ENCODE data around the gene CNN1. TPM values are rescaled to one million over a fixed set of nuclear protein-coding genes. Genes with fewer than 3 reads are reported as not detected.
"Not testable (repeated sequence)": the region's sequence is repeated elsewhere in the genome, so short reads cannot be mapped to it uniquely, and the experiment has no call there.

CNN1 gene
- total RNA-seq, 1 experiment from 2014 or later: not detected

DNA sequence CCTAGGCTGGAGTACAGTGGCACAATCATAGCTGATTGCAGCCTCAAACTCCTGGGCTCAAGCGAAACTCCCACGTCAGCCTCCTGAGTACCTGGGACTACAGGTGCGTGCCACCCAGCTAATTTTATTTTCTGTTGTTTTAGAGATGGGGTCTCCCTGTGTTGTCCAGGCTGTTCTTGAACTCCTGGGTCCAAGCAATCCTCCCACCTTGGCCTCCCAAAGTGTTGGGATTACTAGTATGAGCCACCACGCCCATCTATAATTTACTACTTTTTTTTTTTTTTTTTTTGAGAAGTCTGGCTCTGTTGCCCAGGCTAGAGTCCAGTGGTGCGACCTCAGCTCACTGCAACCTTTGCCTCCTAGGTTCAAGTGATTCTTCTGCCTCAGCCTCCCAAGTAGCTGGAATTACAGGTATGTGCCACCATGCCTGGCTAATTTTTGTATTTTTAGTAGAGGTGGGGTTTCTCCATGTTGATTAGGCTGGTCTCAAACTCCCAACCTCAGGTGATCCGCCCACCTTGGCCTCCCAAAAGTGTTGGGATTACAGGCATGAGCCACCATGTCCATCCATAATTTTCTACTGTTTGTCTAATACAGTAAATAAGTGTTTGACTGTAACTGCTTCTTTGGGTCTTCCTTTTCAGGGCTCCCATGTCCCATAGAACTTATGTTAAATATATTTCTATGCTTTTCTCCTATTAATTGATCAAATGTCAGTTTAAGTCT, 25.6 kb downstream of the CNN1 start:
- peaks cover 21% of the 10 kb centered on the region for H3K79me2 ChIP-seq (ENCODE audit: low read length)
- H3K9me3 ChIP-seq (ENCODE audit: low read length); H3K4me3 ChIP-seq (ENCODE audit: low read length); H3K36me3 ChIP-seq (ENCODE audit: insufficient read depth, low read length); H3K27me3 ChIP-seq (ENCODE audit: low read length); H3K9me2 ChIP-seq (replicated peaks; ENCODE audit: insufficient read depth, low read length); H4K20me1 ChIP-seq (ENCODE audit: insufficient read depth, low read depth, low read length); DNase-seq; H3K4me2 ChIP-seq (ENCODE audit: low read depth, low read length, poor library complexity, severe bottlenecking); H3K9ac ChIP-seq (ENCODE audit: low read length); H2AFZ ChIP-seq (ENCODE audit: low read length): not testable (repeated sequence)
- peaks cover 29% of the 10 kb centered on the region for H3K4me1 ChIP-seq (ENCODE audit: low read length)
- peak overlapping the region; percentile 47 for H3K27ac ChIP-seq (ENCODE audit: low read length)

DNA sequence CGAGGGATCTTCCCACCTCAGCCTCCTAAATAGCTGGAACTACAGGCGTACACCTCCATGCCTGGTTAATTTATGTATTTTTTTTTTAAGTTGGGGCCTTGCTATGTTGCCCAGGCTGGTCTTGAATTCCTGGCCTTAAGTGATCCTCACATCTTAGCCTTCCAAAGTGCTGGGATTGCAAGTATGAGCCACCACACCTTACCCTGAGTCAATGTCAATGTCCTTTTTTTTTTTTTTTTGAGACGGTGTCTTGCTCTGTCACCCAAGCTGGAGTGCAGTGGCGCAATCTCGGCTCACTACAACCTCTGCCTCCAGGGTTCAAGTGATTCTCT, 27.0 kb downstream of the CNN1 start:
- H3K9me2 ChIP-seq (replicated peaks; ENCODE audit: insufficient read depth, low read length); H3K9me3 ChIP-seq (ENCODE audit: low read length); H3K36me3 ChIP-seq (ENCODE audit: insufficient read depth, low read length); H3K4me3 ChIP-seq (ENCODE audit: low read length); H3K79me2 ChIP-seq (ENCODE audit: low read length); H2AFZ ChIP-seq (ENCODE audit: low read length); DNase-seq; H3K4me2 ChIP-seq (ENCODE audit: low read depth, low read length, poor library complexity, severe bottlenecking); H4K20me1 ChIP-seq (ENCODE audit: insufficient read depth, low read depth, low read length); H3K27ac ChIP-seq (ENCODE audit: low read length); H3K27me3 ChIP-seq (ENCODE audit: low read length); H3K9ac ChIP-seq (ENCODE audit: low read length): not testable (repeated sequence)
- peaks cover 23% of the 10 kb centered on the region for H3K4me1 ChIP-seq (ENCODE audit: low read length)

DNA sequence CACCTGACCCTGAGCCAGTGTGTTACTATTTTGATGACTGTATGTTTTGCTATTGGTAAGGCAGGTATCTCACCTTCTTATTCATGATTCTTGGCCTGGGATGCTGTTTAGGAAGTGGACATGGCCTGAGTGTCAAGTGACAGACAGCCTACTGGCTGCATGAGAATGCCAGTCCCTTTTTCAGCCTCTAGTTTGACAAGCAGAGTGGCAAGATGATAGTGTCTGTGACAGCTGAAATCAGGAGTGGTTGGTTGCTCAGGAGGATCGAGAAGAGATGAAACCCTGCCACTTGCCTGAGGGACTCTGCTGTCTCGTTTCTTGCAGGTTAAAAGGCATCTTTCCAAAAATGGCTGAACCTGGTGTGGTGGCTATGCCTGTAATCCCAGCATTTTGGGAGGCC, 27.5 kb downstream of the CNN1 start:
- no peak for DNase-seq
- Histone ChIP-seq H3K4me3 (ENCODE audit: low read length) (no peak overlapping the region), H3K9me3 (ENCODE audit: low read length) (no peaks in the 10 kb centered on the region), H4K20me1 (ENCODE audit: insufficient read depth, low read depth, low read length) (no peaks in the 10 kb centered on the region), H3K9ac (ENCODE audit: low read length) (no peak overlapping the region), H3K9me2 (replicated peaks; ENCODE audit: insufficient read depth, low read length) (no peaks in the 10 kb centered on the region), H3K4me2 (ENCODE audit: low read depth, low read length, poor library complexity, severe bottlenecking) (no peak overlapping the region), H3K79me2 (ENCODE audit: low read length) (peaks cover 6% of the 10 kb centered on the region; the same call in 1 of the 2 replicates), H2AFZ (ENCODE audit: low read length) (no peak overlapping the region), H3K4me1 (ENCODE audit: low read length) (peaks cover 20% of the 10 kb centered on the region), H3K27ac (ENCODE audit: low read length) (no peak overlapping the region), H3K36me3 (ENCODE audit: insufficient read depth, low read length) (peaks cover 4% of the 10 kb centered on the region), H3K27me3 (ENCODE audit: low read length) (no peaks in the 10 kb centered on the region)

- DNase-seq: no peak
- Histone ChIP-seq H3K36me3 (ENCODE audit: insufficient read depth, low read length) (peaks cover 4% of the 10 kb centered on the region), H3K9me2 (replicated peaks; ENCODE audit: insufficient read depth, low read length) (no peaks in the 10 kb centered on the region), H3K9ac (ENCODE audit: low read length) (no peak overlapping the region), H2AFZ (ENCODE audit: low read length) (no peak overlapping the region), H4K20me1 (ENCODE audit: insufficient read depth, low read depth, low read length) (no peaks in the 10 kb centered on the region), H3K4me2 (ENCODE audit: low read depth, low read length, poor library complexity, severe bottlenecking) (no peak overlapping the region), H3K4me1 (ENCODE audit: low read length) (peaks cover 6% of the 10 kb centered on the region), H3K4me3 (ENCODE audit: low read length) (no peak overlapping the region), H3K27me3 (ENCODE audit: low read length) (no peaks in the 10 kb centered on the region), H3K79me2 (ENCODE audit: low read length) (peaks cover 6% of the 10 kb centered on the region; the same call in 1 of the 2 replicates), H3K9me3 (ENCODE audit: low read length) (no peaks in the 10 kb centered on the region), H3K27ac (ENCODE audit: low read length) (no peak overlapping the region)
These were observed 31.4 kb downstream of the CNN1 start for GRCh38 chr19:11570039-11570462.

GRCh38 chr19:11573354-11573753, 34.7 kb downstream of the CNN1 start:
- not testable (repeated sequence) for H3K4me3 ChIP-seq (ENCODE audit: low read length); H3K36me3 ChIP-seq (ENCODE audit: insufficient read depth, low read length); H3K79me2 ChIP-seq (ENCODE audit: low read length); H3K9me3 ChIP-seq (ENCODE audit: low read length); H3K9me2 ChIP-seq (replicated peaks; ENCODE audit: insufficient read depth, low read length); H2AFZ ChIP-seq (ENCODE audit: low read length); H3K9ac ChIP-seq (ENCODE audit: low read length); H3K27me3 ChIP-seq (ENCODE audit: low read length); H4K20me1 ChIP-seq (ENCODE audit: insufficient read depth, low read depth, low read length); H3K4me2 ChIP-seq (ENCODE audit: low read depth, low read length, poor library complexity, severe bottlenecking); DNase-seq; H3K27ac ChIP-seq (ENCODE audit: low read length)
- H3K4me1 ChIP-seq (ENCODE audit: low read length): peaks cover 13% of the 10 kb centered on the region

DNA sequence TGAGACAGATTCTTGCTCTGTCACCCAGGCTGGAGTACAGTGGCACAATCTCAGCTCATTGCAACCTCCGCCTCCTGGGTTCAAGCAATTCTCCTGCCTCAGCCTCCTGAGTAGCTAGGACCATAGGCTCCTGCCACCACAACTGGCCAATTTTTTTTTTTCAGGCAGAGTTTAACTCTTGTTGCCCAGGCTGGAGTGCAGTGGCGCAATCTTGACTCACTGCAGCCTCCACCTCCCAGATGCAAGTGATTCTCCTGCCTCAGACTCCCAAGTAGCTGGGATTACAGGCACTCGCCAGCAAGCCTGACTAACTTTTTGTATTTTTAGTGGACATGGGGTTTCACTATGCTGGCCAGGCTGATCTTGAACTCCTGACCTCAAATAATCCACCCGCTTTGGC, 35.1 kb downstream of the CNN1 start:
- not testable (repeated sequence) for H4K20me1 ChIP-seq (ENCODE audit: insufficient read depth, low read depth, low read length); H3K9me3 ChIP-seq (ENCODE audit: low read length); H3K79me2 ChIP-seq (ENCODE audit: low read length); H3K4me2 ChIP-seq (ENCODE audit: low read depth, low read length, poor library complexity, severe bottlenecking); H3K9me2 ChIP-seq (replicated peaks; ENCODE audit: insufficient read depth, low read length); H3K27me3 ChIP-seq (ENCODE audit: low read length); H3K9ac ChIP-seq (ENCODE audit: low read length); H3K4me3 ChIP-seq (ENCODE audit: low read length); DNase-seq; H3K36me3 ChIP-seq (ENCODE audit: insufficient read depth, low read length); H3K27ac ChIP-seq (ENCODE audit: low read length); H2AFZ ChIP-seq (ENCODE audit: low read length)
- H3K4me1 ChIP-seq (ENCODE audit: low read length): peaks cover 16% of the 10 kb centered on the region

DNA sequence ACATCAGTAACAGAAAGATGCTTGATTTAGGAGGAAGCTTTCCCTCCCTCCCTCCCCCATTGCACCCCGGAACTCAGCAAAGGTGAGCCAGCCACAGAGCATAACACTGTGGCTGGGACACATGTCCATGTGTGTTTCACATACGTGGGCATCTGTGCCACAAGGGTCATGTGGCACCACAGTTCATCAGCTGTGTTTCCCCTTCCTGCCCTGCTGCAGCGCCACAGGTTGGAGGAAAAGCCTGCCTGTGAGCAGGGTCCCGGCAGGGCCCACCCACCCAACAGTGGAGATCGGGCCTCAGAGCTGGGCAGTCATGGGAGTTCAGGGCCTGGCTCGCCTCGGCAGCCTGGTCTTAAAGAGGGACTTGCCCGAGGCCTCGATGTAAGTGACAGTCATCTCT, 36.0 kb downstream of the CNN1 start:
- H3K27ac ChIP-seq (ENCODE audit: low read length): no peak overlapping the region
- no peaks in the 10 kb centered on the region for H3K79me2 ChIP-seq (ENCODE audit: low read length)
- DNase-seq: no peak

GRCh38 chr19:11576227-11576626, 37.6 kb downstream of the CNN1 start:
- H3K9ac ChIP-seq (ENCODE audit: low read length): no peak overlapping the region
- no peak overlapping the region for H3K4me3 ChIP-seq (ENCODE audit: low read length)
- no peaks in the 10 kb centered on the region for H3K9me3 ChIP-seq (ENCODE audit: low read length)
- H3K4me2 ChIP-seq (ENCODE audit: low read depth, low read length, poor library complexity, severe bottlenecking): no peak overlapping the region
- H4K20me1 ChIP-seq (ENCODE audit: insufficient read depth, low read depth, low read length): no peaks in the 10 kb centered on the region
- H3K9me2 ChIP-seq (replicated peaks; ENCODE audit: insufficient read depth, low read length): no peaks in the 10 kb centered on the region
- H3K27me3 ChIP-seq (ENCODE audit: low read length): no peaks in the 10 kb centered on the region
- H3K4me1 ChIP-seq (ENCODE audit: low read length): peaks cover 34% of the 10 kb centered on the region
- no peaks in the 10 kb centered on the region for H3K79me2 ChIP-seq (ENCODE audit: low read length)
- H3K27ac ChIP-seq (ENCODE audit: low read length): no peak overlapping the region
- no peaks in the 10 kb centered on the region for H3K36me3 ChIP-seq (ENCODE audit: insufficient read depth, low read length)
- H2AFZ ChIP-seq (ENCODE audit: low read length): no peak overlapping the region
- no peak for DNase-seq

More for the DNA sequence above, 36.0 kb downstream of the CNN1 start:
- Histone ChIP-seq H3K4me3 (ENCODE audit: low read length) (no peak overlapping the region), H2AFZ (ENCODE audit: low read length) (no peak overlapping the region), H3K9me3 (ENCODE audit: low read length) (no peaks in the 10 kb centered on the region), H3K4me1 (ENCODE audit: low read length) (peaks cover 20% of the 10 kb centered on the region), H3K27me3 (ENCODE audit: low read length) (no peaks in the 10 kb centered on the region), H4K20me1 (ENCODE audit: insufficient read depth, low read depth, low read length) (no peaks in the 10 kb centered on the region), H3K4me2 (ENCODE audit: low read depth, low read length, poor library complexity, severe bottlenecking) (no peak overlapping the region), H3K9me2 (replicated peaks; ENCODE audit: insufficient read depth, low read length) (no peaks in the 10 kb centered on the region), H3K36me3 (ENCODE audit: insufficient read depth, low read length) (no peaks in the 10 kb centered on the region), H3K9ac (ENCODE audit: low read length) (no peak overlapping the region)

Data from Karpas-422 (cell line).